Astrocyte (in vitro differentiated cells and primary cell): ENCODE results near the gene ADARB2.

ENCODE experiments used
- EZH2 ChIP-seq: IDR thresholded peaks from 2 replicates; pipeline ENCODE4 v1.6.1; 2012; ENCODE audit warnings: mild to moderate bottlenecking, low read length, inconsistent platforms; ENCODE audit not compliant: insufficient read depth
- TF ChIP-seq, protein P1 (sequence below): IDR thresholded peaks from 2 replicates; pipeline ENCODE4 v1.5.1; 2011; ENCODE audit warnings: low read depth, mild to moderate bottlenecking, inconsistent platforms, low read length, moderate library complexity; ENCODE audit not compliant: insufficient read depth

DNA sequence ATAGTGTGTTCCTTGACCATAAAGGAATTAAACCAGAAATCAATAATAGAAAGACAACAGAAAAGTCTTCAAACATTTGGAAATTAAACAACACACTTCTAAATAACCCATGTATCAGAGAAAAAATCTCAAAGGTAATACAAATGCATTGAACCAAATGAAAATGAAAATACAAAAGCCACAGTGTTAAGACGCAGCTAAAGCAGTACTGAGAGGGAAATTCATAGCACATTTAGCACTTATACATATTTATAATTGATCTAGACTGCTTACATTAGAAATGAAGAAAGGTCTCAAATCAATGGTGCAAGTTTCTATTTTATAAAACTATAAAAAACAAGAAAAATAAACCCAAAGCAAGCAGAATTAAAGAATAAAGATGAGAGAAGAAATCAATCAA, 306.1 kb downstream of the ADARB2 start:
- TF ChIP-seq, protein P1, sequence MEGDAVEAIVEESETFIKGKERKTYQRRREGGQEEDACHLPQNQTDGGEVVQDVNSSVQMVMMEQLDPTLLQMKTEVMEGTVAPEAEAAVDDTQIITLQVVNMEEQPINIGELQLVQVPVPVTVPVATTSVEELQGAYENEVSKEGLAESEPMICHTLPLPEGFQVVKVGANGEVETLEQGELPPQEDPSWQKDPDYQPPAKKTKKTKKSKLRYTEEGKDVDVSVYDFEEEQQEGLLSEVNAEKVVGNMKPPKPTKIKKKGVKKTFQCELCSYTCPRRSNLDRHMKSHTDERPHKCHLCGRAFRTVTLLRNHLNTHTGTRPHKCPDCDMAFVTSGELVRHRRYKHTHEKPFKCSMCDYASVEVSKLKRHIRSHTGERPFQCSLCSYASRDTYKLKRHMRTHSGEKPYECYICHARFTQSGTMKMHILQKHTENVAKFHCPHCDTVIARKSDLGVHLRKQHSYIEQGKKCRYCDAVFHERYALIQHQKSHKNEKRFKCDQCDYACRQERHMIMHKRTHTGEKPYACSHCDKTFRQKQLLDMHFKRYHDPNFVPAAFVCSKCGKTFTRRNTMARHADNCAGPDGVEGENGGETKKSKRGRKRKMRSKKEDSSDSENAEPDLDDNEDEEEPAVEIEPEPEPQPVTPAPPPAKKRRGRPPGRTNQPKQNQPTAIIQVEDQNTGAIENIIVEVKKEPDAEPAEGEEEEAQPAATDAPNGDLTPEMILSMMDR = no peak
- TF ChIP-seq EZH2 = no peak
